GM23338 (cell line): ENCODE data around the gene RFX3. TPM values are rescaled to one million over a fixed set of nuclear protein-coding genes. Genes with fewer than 3 reads are reported as not detected.
A peak's percentile ranks its signal among the peaks of the same experiment; 100 is the strongest.

Source experiments
- ATAC-seq: fragments of 200-7000 bp; cut with Tn5 transposase; 3 replicates; pipeline ENCODE4 v1.9.1; 2020
- DNase-seq: peaks from one replicate; pipeline ENCODE4 v3.0.0-alpha.2; 2015; ENCODE audit warnings: low spot score
- H2AFZ ChIP-seq: fragments of 200-600 bp; sonication (generic); 2 replicates; pipeline ENCODE4 v1.8.0; 2016; ENCODE audit warnings: antibody characterized with exemption, mild to moderate bottlenecking, moderate library complexity
- H3F3A ChIP-seq: fragments of 200-600 bp; sonication (generic); replicated peaks from 2 replicates; pipeline ENCODE4 v1.8.0; 2017; ENCODE audit warnings: antibody characterized with exemption, mixed run types, low read depth
- H3K27ac ChIP-seq: fragments of 200-600 bp; sonication (generic); 2 replicates; pipeline ENCODE4 v1.6.1; 2016; ENCODE audit warnings: low read depth
- H3K27me3 ChIP-seq: fragments of 200-600 bp; sonication (generic); 2 replicates; pipeline ENCODE4 v1.8.0; 2016; ENCODE audit warnings: mild to moderate bottlenecking, mixed run types, moderate library complexity; ENCODE audit not compliant: insufficient read depth
- H3K36me3 ChIP-seq: fragments of 200-600 bp; sonication (generic); 2 replicates; pipeline ENCODE4 v1.8.0; 2016; ENCODE audit warnings: mild to moderate bottlenecking; ENCODE audit not compliant: insufficient read depth
- H3K4me1 ChIP-seq: fragments of 200-600 bp; sonication (generic); 2 replicates; pipeline ENCODE4 v1.8.0; 2016; ENCODE audit warnings: mild to moderate bottlenecking, moderate library complexity; ENCODE audit not compliant: insufficient read depth
- H3K4me2 ChIP-seq: fragments of 200-600 bp; sonication (generic); 2 replicates; pipeline ENCODE4 v1.7.1; 2017; ENCODE audit warnings: mixed run types
- H3K4me3 ChIP-seq: fragments of 200-600 bp; sonication (generic); 2 replicates; pipeline ENCODE4 v1.6.1; 2016; ENCODE audit warnings: mixed run types
- H3K79me2 ChIP-seq: fragments of 200-600 bp; sonication (generic); replicated peaks from 2 replicates; pipeline ENCODE4 v1.8.0; 2017; ENCODE audit warnings: mild to moderate bottlenecking; ENCODE audit not compliant: insufficient read depth
- H3K9me2 ChIP-seq: fragments of 200-600 bp; sonication (generic); 2 replicates; pipeline ENCODE4 v1.8.0; 2017; ENCODE audit not compliant: insufficient read depth
- H4K20me1 ChIP-seq: fragments of 200-600 bp; sonication (generic); replicated peaks from 2 replicates; pipeline ENCODE4 v1.8.0; 2017; ENCODE audit warnings: mild to moderate bottlenecking; ENCODE audit not compliant: insufficient read depth
- H3K27ac Mint-ChIP-seq: 2 replicates; pipeline ENCODE4 v1.8.0; 2020; ENCODE audit warnings: inconsistent platforms, mild to moderate bottlenecking, moderate library complexity, mixed read lengths
- H3K27me3 Mint-ChIP-seq: 3 replicates; pipeline ENCODE4 v1.8.0; 2022; ENCODE audit warnings: low read depth, mild to moderate bottlenecking, moderate library complexity, mixed read lengths, inconsistent platforms; ENCODE audit not compliant: insufficient read depth, poor library complexity
- H3K36me3 Mint-ChIP-seq: 3 replicates; pipeline ENCODE4 v1.8.0; 2021; ENCODE audit warnings: low read depth, mild to moderate bottlenecking, inconsistent platforms, moderate library complexity, mixed read lengths
- H3K4me1 Mint-ChIP-seq: 3 replicates; pipeline ENCODE4 v1.8.0; 2020; ENCODE audit warnings: mild to moderate bottlenecking, inconsistent platforms, mixed read lengths
- H3K4me3 Mint-ChIP-seq: 3 replicates; pipeline ENCODE4 v1.8.0; 2021; ENCODE audit warnings: moderate library complexity, mild to moderate bottlenecking, inconsistent platforms, mixed read lengths
- H3K9me3 Mint-ChIP-seq: 3 replicates; pipeline ENCODE4 v1.8.0; 2020; ENCODE audit warnings: moderate library complexity, mild to moderate bottlenecking, inconsistent platforms, mixed read lengths
- CREB1 ChIP-seq: fragments of 250-450 bp; sonication (Bioruptor Pico); IDR thresholded peaks from 2 replicates; pipeline ENCODE4 v1.5.0; 2020; ENCODE audit warnings: low read depth, mild to moderate bottlenecking, moderate library complexity
- EZH2phosphoT487 ChIP-seq: fragments of 200-600 bp; sonication (generic); IDR thresholded peaks from one replicate; pipeline ENCODE4 v1.8.1; 2018; ENCODE audit warnings: antibody characterized with exemption; ENCODE audit not compliant: unreplicated experiment
- JUNB ChIP-seq: IDR thresholded peaks from one replicate; pipeline ENCODE4 v1.6.1; 2016; ENCODE audit warnings: antibody characterized with exemption; ENCODE audit not compliant: unreplicated experiment
- NANOG ChIP-seq: IDR thresholded peaks from 2 replicates; pipeline ENCODE4 v1.6.1; 2016; ENCODE audit warnings: antibody characterized with exemption, borderline replicate concordance
- POLR2AphosphoS5 ChIP-seq: IDR thresholded peaks from 2 replicates; pipeline ENCODE4 v1.6.1; 2016; ENCODE audit warnings: antibody characterized with exemption, low read depth
- STAT1 ChIP-seq: IDR thresholded peaks from one replicate; pipeline ENCODE4 v1.6.1; 2016; ENCODE audit warnings: antibody characterized with exemption; ENCODE audit not compliant: unreplicated experiment
- ZNF114 ChIP-seq: fragments of 250-450 bp; sonication (Bioruptor Pico); IDR thresholded peaks from 2 replicates; pipeline ENCODE4 v1.5.0; 2020; ENCODE audit warnings: mild to moderate bottlenecking, moderate library complexity
- polyA plus RNA-seq: library from polyadenylated mRNA; unstranded; fragments of >200 nt; fragmentation: Nextera tagmentation; extraction: Ambion mirVana; gene quantifications from 2 replicates; pipeline ENCODE4 v1.2.1, GENCODE V29; 2016
- total RNA-seq: library from RNA; depleted of rRNA; stranded (reverse); fragments of >200 nt; shearing (Covaris generic); gene quantifications from 2 replicates; pipeline ENCODE4 v1.2.3, GENCODE V29; 2014
- TF ChIP-seq, protein P1 (sequence below): IDR thresholded peaks from one replicate; pipeline ENCODE4 v1.6.1; 2018; ENCODE audit warnings: antibody characterized with exemption; ENCODE audit not compliant: unreplicated experiment
- TF ChIP-seq, protein P2 (sequence below): IDR thresholded peaks from 2 replicates; pipeline ENCODE4 v1.6.1; 2016; ENCODE audit warnings: antibody characterized with exemption
- TF ChIP-seq, protein P3 (sequence below), 2 experiments: fragments of 200-600 bp in 1 of 2; sonication (generic) in 1 of 2; conservative IDR thresholded peaks; 2 replicates each; pipeline versions ENCODE4 v1.5.1 to v1.6.1; 2016 to 2017; ENCODE audit warnings: antibody characterized with exemption in 2 of 2, low read depth in 2 of 2, mild to moderate bottlenecking in 2 of 2, moderate library complexity in 1 of 2

Gene RFX3
- total and polyA plus RNA-seq, 2 experiments from 2014 or later: 9.8 to 22.1 TPM

DNA sequence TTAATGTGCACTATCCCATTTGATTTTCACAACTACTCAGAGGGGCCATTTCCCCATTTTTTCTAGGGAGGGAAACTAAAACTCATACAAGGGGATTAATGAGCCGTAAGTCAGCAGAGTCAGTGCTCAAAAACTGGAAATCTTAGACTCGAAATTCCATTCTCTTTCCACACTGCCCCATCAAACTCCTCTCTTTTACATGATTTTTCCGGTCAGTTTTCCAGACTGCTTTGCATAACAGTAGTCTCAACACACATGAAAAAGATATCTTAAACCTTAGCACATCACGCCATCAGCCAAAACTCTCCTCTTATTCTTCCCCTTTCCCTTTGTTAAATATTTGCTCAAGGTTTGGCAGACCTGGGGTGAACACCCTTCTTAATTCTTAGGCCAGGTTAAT, 332.0 kb downstream of the RFX3 start:
- Histone ChIP-seq H3K27me3 (no peaks in the 10 kb centered on the region), H2AFZ (peak overlapping the region; percentile 81), H4K20me1 (no peaks in the 10 kb centered on the region), H3K79me2 (no peaks in the 10 kb centered on the region), H3K27ac (no peak overlapping the region), H3K4me1 (no peaks in the 10 kb centered on the region), H3F3A (no peaks in the 10 kb centered on the region), H3K36me3 (no peaks in the 10 kb centered on the region), H3K4me3 (no peak overlapping the region), H3K9me2 (no peaks in the 10 kb centered on the region), H3K4me2 (no peak overlapping the region)
- H3K4me3 Mint-ChIP-seq: no peak overlapping the region
- peaks cover 3% of the 10 kb centered on the region for H3K27me3 Mint-ChIP-seq
- no peak overlapping the region for H3K27ac Mint-ChIP-seq
- DNase-seq (no peak), ATAC-seq (no peak)
- TF ChIP-seq EZH2phosphoT487: no peak
- H3K4me1 Mint-ChIP-seq: peaks cover 14% of the 10 kb centered on the region; the same call in 2 of the 3 replicates
- H3K9me3 Mint-ChIP-seq: no peaks in the 10 kb centered on the region
- no peaks in the 10 kb centered on the region for H3K36me3 Mint-ChIP-seq

DNA sequence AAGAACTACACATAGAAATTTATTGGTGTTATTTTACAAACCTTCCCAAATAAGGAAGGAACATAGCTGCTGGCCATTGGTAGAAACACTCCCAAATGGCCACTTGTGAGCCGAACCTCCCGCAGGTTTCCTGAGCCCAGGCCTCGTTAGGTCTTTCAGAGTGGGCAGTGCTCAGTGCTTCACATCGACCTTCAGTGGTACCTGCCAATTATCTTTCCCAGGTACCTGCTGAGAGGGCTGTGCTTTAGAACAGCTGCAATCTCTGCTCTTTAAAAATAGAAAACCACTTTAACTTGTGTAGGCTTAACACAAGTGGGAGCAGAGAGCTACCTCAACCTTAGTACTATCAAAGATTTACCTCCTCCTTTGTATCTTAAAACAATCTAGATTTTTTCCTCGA, 334.1 kb downstream of the RFX3 start:
- Mint-ChIP-seq H3K27me3 (peaks cover 1% of the 10 kb centered on the region), H3K36me3 (no peaks in the 10 kb centered on the region), H3K27ac (no peak overlapping the region), H3K4me1 (peaks cover 14% of the 10 kb centered on the region; the same call in 2 of the 3 replicates), H3K4me3 (no peak overlapping the region), H3K9me3 (no peaks in the 10 kb centered on the region)
- no peak overlapping the region for H3K27ac ChIP-seq
- 0 out of 2 replicates have a peak overlapping the region, but pooled peaks have one; percentile 8 for H2AFZ ChIP-seq
- no peak overlapping the region for H3K4me2 ChIP-seq
- H3K79me2 ChIP-seq: no peaks in the 10 kb centered on the region
- no peak overlapping the region for H3K4me3 ChIP-seq
- no peaks in the 10 kb centered on the region for H3F3A ChIP-seq
- no peaks in the 10 kb centered on the region for H3K27me3 ChIP-seq
- peak; percentile 40; the same call in 1 of the 3 replicates for ATAC-seq
- no peaks in the 10 kb centered on the region for H3K4me1 ChIP-seq
- no peaks in the 10 kb centered on the region for H3K9me2 ChIP-seq
- no peaks in the 10 kb centered on the region for H3K36me3 ChIP-seq
- no peaks in the 10 kb centered on the region for H4K20me1 ChIP-seq
- no peak for TF ChIP-seq NANOG
- no peak for TF ChIP-seq EZH2phosphoT487
- no peak for TF ChIP-seq ZNF114
- TF ChIP-seq, protein P1, sequence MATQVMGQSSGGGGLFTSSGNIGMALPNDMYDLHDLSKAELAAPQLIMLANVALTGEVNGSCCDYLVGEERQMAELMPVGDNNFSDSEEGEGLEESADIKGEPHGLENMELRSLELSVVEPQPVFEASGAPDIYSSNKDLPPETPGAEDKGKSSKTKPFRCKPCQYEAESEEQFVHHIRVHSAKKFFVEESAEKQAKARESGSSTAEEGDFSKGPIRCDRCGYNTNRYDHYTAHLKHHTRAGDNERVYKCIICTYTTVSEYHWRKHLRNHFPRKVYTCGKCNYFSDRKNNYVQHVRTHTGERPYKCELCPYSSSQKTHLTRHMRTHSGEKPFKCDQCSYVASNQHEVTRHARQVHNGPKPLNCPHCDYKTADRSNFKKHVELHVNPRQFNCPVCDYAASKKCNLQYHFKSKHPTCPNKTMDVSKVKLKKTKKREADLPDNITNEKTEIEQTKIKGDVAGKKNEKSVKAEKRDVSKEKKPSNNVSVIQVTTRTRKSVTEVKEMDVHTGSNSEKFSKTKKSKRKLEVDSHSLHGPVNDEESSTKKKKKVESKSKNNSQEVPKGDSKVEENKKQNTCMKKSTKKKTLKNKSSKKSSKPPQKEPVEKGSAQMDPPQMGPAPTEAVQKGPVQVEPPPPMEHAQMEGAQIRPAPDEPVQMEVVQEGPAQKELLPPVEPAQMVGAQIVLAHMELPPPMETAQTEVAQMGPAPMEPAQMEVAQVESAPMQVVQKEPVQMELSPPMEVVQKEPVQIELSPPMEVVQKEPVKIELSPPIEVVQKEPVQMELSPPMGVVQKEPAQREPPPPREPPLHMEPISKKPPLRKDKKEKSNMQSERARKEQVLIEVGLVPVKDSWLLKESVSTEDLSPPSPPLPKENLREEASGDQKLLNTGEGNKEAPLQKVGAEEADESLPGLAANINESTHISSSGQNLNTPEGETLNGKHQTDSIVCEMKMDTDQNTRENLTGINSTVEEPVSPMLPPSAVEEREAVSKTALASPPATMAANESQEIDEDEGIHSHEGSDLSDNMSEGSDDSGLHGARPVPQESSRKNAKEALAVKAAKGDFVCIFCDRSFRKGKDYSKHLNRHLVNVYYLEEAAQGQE: no peak
- no peak for TF ChIP-seq POLR2AphosphoS5
- TF ChIP-seq, protein P2, sequence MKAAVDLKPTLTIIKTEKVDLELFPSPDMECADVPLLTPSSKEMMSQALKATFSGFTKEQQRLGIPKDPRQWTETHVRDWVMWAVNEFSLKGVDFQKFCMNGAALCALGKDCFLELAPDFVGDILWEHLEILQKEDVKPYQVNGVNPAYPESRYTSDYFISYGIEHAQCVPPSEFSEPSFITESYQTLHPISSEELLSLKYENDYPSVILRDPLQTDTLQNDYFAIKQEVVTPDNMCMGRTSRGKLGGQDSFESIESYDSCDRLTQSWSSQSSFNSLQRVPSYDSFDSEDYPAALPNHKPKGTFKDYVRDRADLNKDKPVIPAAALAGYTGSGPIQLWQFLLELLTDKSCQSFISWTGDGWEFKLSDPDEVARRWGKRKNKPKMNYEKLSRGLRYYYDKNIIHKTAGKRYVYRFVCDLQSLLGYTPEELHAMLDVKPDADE: no peak
- no peak for TF ChIP-seq CREB1 (CRISPR knock-in tag)
- no peak for TF ChIP-seq STAT1
- no peak for TF ChIP-seq JUNB
- TF ChIP-seq, protein P3, sequence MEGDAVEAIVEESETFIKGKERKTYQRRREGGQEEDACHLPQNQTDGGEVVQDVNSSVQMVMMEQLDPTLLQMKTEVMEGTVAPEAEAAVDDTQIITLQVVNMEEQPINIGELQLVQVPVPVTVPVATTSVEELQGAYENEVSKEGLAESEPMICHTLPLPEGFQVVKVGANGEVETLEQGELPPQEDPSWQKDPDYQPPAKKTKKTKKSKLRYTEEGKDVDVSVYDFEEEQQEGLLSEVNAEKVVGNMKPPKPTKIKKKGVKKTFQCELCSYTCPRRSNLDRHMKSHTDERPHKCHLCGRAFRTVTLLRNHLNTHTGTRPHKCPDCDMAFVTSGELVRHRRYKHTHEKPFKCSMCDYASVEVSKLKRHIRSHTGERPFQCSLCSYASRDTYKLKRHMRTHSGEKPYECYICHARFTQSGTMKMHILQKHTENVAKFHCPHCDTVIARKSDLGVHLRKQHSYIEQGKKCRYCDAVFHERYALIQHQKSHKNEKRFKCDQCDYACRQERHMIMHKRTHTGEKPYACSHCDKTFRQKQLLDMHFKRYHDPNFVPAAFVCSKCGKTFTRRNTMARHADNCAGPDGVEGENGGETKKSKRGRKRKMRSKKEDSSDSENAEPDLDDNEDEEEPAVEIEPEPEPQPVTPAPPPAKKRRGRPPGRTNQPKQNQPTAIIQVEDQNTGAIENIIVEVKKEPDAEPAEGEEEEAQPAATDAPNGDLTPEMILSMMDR (conservative IDR thresholded peaks at IDR 0.05; ENCODE audit: low read depth in 2 of 2): no peak
- DNase-seq: no peak
